OCI-LY3 (cell line): ENCODE measurements around the gene C1QTNF2.

Experiments used
- H2AFZ ChIP-seq: fragments of 200-600, 300-600 bp; shearing (Covaris generic); 2 replicates; pipeline ENCODE4 v1.6.0; 2014; ENCODE audit warnings: antibody characterized with exemption, low read depth, low read length
- H3K27ac ChIP-seq: fragments of 200-600, 300-600 bp; sonication (generic); 2 replicates; pipeline ENCODE4 v1.5.1; 2014; ENCODE audit warnings: mild to moderate bottlenecking, low read length, moderate library complexity, mixed read lengths
- H3K27me3 ChIP-seq: fragments of 200-600, 300-600 bp; sonication (generic); 2 replicates; pipeline ENCODE4 v1.6.1; 2014; ENCODE audit warnings: low read depth, low read length, mixed read lengths
- H3K36me3 ChIP-seq: fragments of 200-600, 300-600 bp; sonication (generic); replicated peaks from 2 replicates; pipeline ENCODE3; 2014; ENCODE audit warnings: low read depth, low read length, mixed read lengths
- H3K4me1 ChIP-seq: fragments of 300-600, 200-600 bp; sonication (generic); 2 replicates; pipeline ENCODE4 v1.6.1; 2014; ENCODE audit warnings: low read length, mixed read lengths
- H3K4me2 ChIP-seq: fragments of 200-600, 300-600 bp; sonication (generic); 2 replicates; pipeline ENCODE4 v1.6.1; 2014; ENCODE audit warnings: low read length, mixed read lengths
- H3K4me3 ChIP-seq: fragments of 300-600, 200-600 bp; sonication (generic); 2 replicates; pipeline ENCODE4 v1.5.1; 2014; ENCODE audit warnings: antibody characterized with exemption, mild to moderate bottlenecking, low read length, moderate library complexity
- H3K79me2 ChIP-seq: fragments of 300-600, 200-600 bp; shearing (Covaris generic); 2 replicates; pipeline ENCODE4 v1.6.1; 2014; ENCODE audit warnings: mild to moderate bottlenecking, low read length, mixed read lengths
- H3K9ac ChIP-seq: fragments of 300-600, 200-600 bp; shearing (Covaris generic); 2 replicates; pipeline ENCODE4 v1.6.0; 2014; ENCODE audit warnings: mild to moderate bottlenecking, low read length, moderate library complexity
- H3K9me3 ChIP-seq: fragments of 200-600, 300-600 bp; shearing (Covaris generic); 2 replicates; pipeline ENCODE4 v1.6.1; 2014; ENCODE audit warnings: low read length, mixed read lengths; ENCODE audit not compliant: insufficient read depth
- H4K20me1 ChIP-seq: fragments of 200-600, 300-600 bp; sonication (generic); 2 replicates; pipeline ENCODE4 v1.6.1; 2016; ENCODE audit warnings: low read length, mixed read lengths; ENCODE audit not compliant: insufficient read depth
- EZH2phosphoT487 ChIP-seq: fragments of 200-600 bp; shearing (Covaris generic); IDR thresholded peaks from 2 replicates; pipeline ENCODE4 v1.6.1; 2018; ENCODE audit warnings: antibody characterized with exemption, mixed run types, low read depth
- TF ChIP-seq, protein P1 (sequence below): fragments of 200-600, 300-600 bp; sonication (generic); IDR thresholded peaks from 2 replicates; pipeline ENCODE4 v1.5.1; 2014; ENCODE audit warnings: antibody characterized with exemption, low read length, low read depth

Gene C1QTNF2

DNA sequence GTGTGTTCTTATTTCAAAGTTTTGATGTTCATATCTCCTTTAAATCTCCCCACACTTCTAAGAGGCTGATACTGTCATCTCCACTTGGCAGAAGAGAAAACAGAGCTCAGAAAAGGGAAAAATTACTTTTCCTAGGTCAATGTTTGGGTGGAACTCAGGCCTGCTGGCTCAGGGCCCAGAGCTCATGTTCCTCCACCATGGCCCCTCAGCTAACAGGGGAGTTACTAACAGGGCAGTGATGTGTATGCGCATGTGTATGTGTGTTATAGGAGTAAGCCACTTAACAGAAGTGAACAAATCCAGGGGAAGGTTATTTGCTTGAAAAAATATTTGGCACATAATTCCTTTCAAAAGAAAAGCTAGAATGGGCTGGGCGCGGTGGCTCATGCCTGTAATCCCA lies 2.5 kb downstream of the C1QTNF2 start:
- no peak overlapping the region for H2AFZ ChIP-seq
- no peak overlapping the region for H3K4me3 ChIP-seq
- H3K79me2 ChIP-seq: no peaks in the 10 kb centered on the region
- H3K4me2 ChIP-seq: no peak overlapping the region
- no peaks in the 10 kb centered on the region for H4K20me1 ChIP-seq
- H3K27me3 ChIP-seq: no peaks in the 10 kb centered on the region
- no peak for TF ChIP-seq EZH2phosphoT487
- TF ChIP-seq, protein P1, sequence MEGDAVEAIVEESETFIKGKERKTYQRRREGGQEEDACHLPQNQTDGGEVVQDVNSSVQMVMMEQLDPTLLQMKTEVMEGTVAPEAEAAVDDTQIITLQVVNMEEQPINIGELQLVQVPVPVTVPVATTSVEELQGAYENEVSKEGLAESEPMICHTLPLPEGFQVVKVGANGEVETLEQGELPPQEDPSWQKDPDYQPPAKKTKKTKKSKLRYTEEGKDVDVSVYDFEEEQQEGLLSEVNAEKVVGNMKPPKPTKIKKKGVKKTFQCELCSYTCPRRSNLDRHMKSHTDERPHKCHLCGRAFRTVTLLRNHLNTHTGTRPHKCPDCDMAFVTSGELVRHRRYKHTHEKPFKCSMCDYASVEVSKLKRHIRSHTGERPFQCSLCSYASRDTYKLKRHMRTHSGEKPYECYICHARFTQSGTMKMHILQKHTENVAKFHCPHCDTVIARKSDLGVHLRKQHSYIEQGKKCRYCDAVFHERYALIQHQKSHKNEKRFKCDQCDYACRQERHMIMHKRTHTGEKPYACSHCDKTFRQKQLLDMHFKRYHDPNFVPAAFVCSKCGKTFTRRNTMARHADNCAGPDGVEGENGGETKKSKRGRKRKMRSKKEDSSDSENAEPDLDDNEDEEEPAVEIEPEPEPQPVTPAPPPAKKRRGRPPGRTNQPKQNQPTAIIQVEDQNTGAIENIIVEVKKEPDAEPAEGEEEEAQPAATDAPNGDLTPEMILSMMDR: no peak
- no peak overlapping the region for H3K27ac ChIP-seq
- no peak overlapping the region for H3K9ac ChIP-seq
- no peaks in the 10 kb centered on the region; the same call in 1 of the 2 replicates for H3K4me1 ChIP-seq
- no peaks in the 10 kb centered on the region for H3K36me3 ChIP-seq
- no peaks in the 10 kb centered on the region for H3K9me3 ChIP-seq

DNA sequence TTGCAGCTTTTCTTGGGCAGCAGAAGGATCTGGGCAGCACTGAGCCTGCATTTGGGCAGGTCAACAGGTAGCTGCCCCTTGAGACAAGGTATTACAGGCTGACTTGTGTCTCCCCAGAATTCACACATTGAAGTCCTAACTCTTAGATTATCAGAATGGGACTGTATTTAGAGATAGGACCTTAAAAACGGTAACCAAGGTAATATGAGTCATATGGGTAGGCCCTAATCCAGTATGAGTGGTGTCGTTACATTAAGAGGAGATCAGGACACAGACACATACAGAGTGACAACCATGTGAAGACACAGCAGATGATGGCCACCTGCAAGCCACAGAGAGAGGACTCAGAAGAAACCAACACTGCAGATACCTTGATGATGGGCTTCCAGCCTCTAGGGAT lies 3.2 kb downstream of the C1QTNF2 start:
- Histone ChIP-seq H3K4me2 (no peak overlapping the region), H3K4me3 (no peak overlapping the region), H4K20me1 (no peaks in the 10 kb centered on the region), H3K9ac (no peak overlapping the region), H3K27me3 (no peaks in the 10 kb centered on the region), H3K9me3 (no peaks in the 10 kb centered on the region), H3K79me2 (no peaks in the 10 kb centered on the region), H3K27ac (no peak overlapping the region), H3K4me1 (no peaks in the 10 kb centered on the region; the same call in 1 of the 2 replicates), H3K36me3 (no peaks in the 10 kb centered on the region), H2AFZ (no peak overlapping the region)
- TF ChIP-seq EZH2phosphoT487: no peak
- TF ChIP-seq, protein P1: no peak

DNA sequence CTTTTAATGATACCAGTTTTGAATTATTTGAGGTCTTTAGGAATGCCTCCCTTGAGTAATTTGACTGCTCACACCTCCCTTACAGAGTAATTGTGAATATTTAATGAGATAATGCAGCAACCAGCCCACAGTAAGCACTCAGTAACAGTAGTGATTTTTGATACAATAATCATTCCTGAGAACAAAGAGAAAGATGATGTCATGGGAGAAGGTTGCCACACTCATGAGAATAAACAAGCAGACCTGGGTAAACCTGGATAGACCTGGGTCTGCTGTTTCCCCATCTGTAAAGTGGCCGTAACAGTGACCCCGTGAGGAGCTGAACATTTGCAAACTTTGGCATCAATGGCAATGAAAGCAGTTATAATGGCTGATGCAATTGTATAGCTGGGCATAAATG lies 4.2 kb downstream of the C1QTNF2 start:
- no peaks in the 10 kb centered on the region; the same call in 1 of the 2 replicates for H3K4me1 ChIP-seq
- no peaks in the 10 kb centered on the region for H3K79me2 ChIP-seq
- H3K9me3 ChIP-seq: no peaks in the 10 kb centered on the region
- H3K27me3 ChIP-seq: no peaks in the 10 kb centered on the region
- H3K4me2 ChIP-seq: no peak overlapping the region
- no peak overlapping the region for H3K9ac ChIP-seq
- no peak for TF ChIP-seq EZH2phosphoT487
- TF ChIP-seq, protein P1: no peak
- H3K27ac ChIP-seq: no peak overlapping the region
- no peaks in the 10 kb centered on the region for H4K20me1 ChIP-seq
- no peak overlapping the region for H3K4me3 ChIP-seq
- no peak overlapping the region for H2AFZ ChIP-seq
- H3K36me3 ChIP-seq: no peaks in the 10 kb centered on the region

DNA sequence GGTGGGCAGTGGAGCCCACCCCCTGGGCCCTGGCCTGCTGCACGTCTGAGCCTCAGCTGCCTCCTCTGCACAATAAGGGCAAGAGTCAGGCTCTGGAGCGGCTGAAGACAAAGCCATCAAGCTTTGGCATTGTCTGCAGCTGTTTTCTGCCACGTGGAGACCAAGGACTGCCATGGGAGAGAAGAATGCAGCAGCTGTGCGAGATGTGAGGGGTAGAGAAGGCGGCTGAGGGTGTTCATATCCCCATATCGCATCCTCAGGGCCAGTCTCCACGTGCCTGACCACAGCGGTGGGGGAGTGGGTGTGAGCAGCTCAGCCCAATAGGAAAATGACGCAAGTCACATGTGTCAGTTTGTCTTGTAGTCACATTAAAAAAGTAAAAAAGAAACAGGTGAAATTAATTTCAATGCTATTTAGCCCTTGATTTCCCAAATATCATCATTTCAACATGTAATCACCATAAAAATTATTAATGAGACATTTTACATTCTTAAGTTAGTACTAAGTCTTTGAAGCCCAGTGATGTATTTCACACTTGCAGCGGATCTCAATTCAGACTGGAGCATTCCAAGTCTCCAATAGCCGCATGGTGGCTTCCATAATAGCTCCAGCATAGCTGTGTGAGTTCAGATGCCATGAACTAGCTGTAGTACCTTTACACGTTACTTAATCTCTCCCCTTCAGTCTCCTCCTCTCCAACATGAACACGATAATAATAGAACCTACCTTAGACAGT lies 6.6 kb downstream of the C1QTNF2 start:
- no peak overlapping the region for H3K4me3 ChIP-seq
- no peaks in the 10 kb centered on the region for H3K36me3 ChIP-seq
- no peak for TF ChIP-seq EZH2phosphoT487
- TF ChIP-seq, protein P1: no peak
- no peaks in the 10 kb centered on the region for H3K79me2 ChIP-seq
- no peak overlapping the region for H3K4me2 ChIP-seq
- H3K27me3 ChIP-seq: no peaks in the 10 kb centered on the region
- H3K4me1 ChIP-seq: no peaks in the 10 kb centered on the region
- no peaks in the 10 kb centered on the region for H4K20me1 ChIP-seq
- H2AFZ ChIP-seq: no peak overlapping the region
- no peak overlapping the region for H3K27ac ChIP-seq
- H3K9ac ChIP-seq: no peak overlapping the region
- no peaks in the 10 kb centered on the region for H3K9me3 ChIP-seq
